HG03342 (cell line): ENCODE measurements around the gene OR1I1.
"Not testable (repeated sequence)": the region's sequence is repeated elsewhere in the genome, so short reads cannot be mapped to it uniquely, and the experiment has no call there.

ENCODE experiments used
- ATAC-seq: cut with Tn5 transposase; IDR thresholded peaks from one replicate; pipeline ENCODE4 v1.9.1; 2021; ENCODE audit warnings: mild to moderate bottlenecking, moderate library complexity; ENCODE audit not compliant: unreplicated experiment

OR1I1 gene

GRCh38 chr19:15097980-15098379 is 16.0 kb downstream of the OR1I1 start:
- ATAC-seq: not testable (repeated sequence)

GRCh38 chr19:15098460-15098859 is 16.4 kb downstream of the OR1I1 start:
- ATAC-seq: no peak

GRCh38 chr19:15099017-15099582 is 17.1 kb downstream of the OR1I1 start:
- no peak for ATAC-seq

GRCh38 chr19:15101479-15102082 is 19.6 kb downstream of the OR1I1 start:
- ATAC-seq: no peak

GRCh38 chr19:15104003-15104402 is 22.0 kb downstream of the OR1I1 start:
- ATAC-seq: no peak

GRCh38 chr19:15104411-15104810 is 22.4 kb downstream of the OR1I1 start:
- ATAC-seq: no peak

GRCh38 chr19:15105044-15105443 is 23.0 kb downstream of the OR1I1 start:
- ATAC-seq: no peak

GRCh38 chr19:15107061-15108010 is 25.3 kb downstream of the OR1I1 start, which contains the start of gene SYDE1:
TSS of gene SYDE1 (plus strand) at chr19:15107401. CDS start at chr19:15107434, 33 bp downstream.
- no peak for ATAC-seq

- no peak for ATAC-seq
Observed at GRCh38 chr19:15108145-15108844, 26.3 kb downstream of the OR1I1 start.

GRCh38 chr19:15108845-15109767 is 27.1 kb downstream of the OR1I1 start:
- no peak for ATAC-seq

- no peak for ATAC-seq
Observed at GRCh38 chr19:15109768-15110417, 27.9 kb downstream of the OR1I1 start.

- no peak for ATAC-seq
Observed at GRCh38 chr19:15110418-15110815, 28.4 kb downstream of the OR1I1 start.

GRCh38 chr19:15111758-15112157 is 29.7 kb downstream of the OR1I1 start:
- ATAC-seq: no peak

- ATAC-seq: no peak
Observed at GRCh38 chr19:15112385-15112784, 30.4 kb downstream of the OR1I1 start.

GRCh38 chr19:15113245-15114152 is 31.5 kb downstream of the OR1I1 start:
- no peak for ATAC-seq

- ATAC-seq: no peak
Observed at GRCh38 chr19:15114153-15114540, 32.1 kb downstream of the OR1I1 start.

GRCh38 chr19:15115080-15115479 is 33.1 kb downstream of the OR1I1 start:
- no peak for ATAC-seq

- ATAC-seq: no peak
Observed at GRCh38 chr19:15115762-15116615, 34.0 kb downstream of the OR1I1 start.
